Measurements from ENCODE around the gene SPI1.

DNA sequence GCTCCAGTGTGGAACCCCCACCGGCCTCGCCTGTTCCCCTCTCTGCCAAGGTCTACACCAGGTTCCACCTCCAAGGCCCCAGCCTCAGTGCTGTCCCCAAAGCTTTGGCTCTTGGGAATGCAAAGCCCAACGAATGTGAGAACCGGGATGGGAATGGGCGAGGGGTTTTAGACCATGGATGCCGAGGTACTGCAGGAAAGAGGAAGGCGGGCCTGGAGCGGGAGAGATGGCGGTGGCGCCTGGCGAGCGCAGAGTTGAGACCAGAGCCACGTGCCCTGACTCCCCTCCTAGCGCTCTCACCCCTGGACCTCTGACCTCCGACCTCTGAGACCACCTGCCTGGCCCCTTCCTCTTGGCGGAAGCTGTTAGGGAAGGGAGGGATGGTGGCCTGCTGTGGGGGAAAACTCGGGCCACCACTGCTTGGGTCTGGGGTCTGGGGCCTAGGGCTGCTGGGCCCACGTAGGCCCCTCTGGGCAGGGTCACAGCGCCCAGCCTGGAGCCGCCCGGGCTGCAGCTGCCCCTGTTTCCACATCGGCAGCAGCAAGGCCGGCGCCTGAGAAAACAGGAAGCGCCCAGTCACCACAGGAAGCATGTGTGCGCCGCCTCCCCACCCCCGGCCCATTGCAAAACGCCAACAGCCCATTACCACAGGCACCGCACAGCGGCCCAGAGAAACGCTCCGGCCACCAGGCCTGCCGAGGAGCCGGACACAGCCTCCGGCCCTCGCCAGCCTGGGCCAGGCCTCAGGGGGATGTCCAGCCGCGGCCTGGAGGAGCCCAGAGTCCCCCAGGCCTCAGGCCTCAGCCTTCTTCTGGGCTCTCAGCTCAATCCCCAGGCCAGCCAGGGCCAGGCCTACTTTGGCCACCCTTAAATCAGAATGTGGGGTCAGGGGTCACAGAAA is 16.2 kb upstream of the SPI1 start:
- TF ChIP-seq, protein P1, sequence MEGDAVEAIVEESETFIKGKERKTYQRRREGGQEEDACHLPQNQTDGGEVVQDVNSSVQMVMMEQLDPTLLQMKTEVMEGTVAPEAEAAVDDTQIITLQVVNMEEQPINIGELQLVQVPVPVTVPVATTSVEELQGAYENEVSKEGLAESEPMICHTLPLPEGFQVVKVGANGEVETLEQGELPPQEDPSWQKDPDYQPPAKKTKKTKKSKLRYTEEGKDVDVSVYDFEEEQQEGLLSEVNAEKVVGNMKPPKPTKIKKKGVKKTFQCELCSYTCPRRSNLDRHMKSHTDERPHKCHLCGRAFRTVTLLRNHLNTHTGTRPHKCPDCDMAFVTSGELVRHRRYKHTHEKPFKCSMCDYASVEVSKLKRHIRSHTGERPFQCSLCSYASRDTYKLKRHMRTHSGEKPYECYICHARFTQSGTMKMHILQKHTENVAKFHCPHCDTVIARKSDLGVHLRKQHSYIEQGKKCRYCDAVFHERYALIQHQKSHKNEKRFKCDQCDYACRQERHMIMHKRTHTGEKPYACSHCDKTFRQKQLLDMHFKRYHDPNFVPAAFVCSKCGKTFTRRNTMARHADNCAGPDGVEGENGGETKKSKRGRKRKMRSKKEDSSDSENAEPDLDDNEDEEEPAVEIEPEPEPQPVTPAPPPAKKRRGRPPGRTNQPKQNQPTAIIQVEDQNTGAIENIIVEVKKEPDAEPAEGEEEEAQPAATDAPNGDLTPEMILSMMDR (IDR thresholded peaks at IDR 0.05; ENCODE audit: insufficient read depth, low read length, poor library complexity, severe bottlenecking) = no peak
- TF ChIP-seq EZH2phosphoT487 (conservative IDR thresholded peaks at IDR 0.05; ENCODE audit: low read length) = no peak

Data from SU-DHL-6 (cell line).